Stimulated activated CD8-positive, alpha-beta memory T cell treated with anti-CD3 and anti-CD28 coated beads, Interleukin-4, amount 100 ng/mL, for 48 hours (primary cell): ENCODE results near the gene CIPC.

ENCODE experiments used
- DNase-seq: peaks from one replicate; pipeline ENCODE4 v3.0.0-alpha.2; 2020

The CIPC gene

GRCh38 chr14:77130386-77130785, 32.3 kb downstream of the CIPC start:
- no peak for DNase-seq

- no peak for DNase-seq
These were observed 33.1 kb downstream of the CIPC start for GRCh38 chr14:77131206-77131605.

GRCh38 chr14:77131871-77132486, 33.9 kb downstream of the CIPC start:
- DNase-seq = no peak

GRCh38 chr14:77133720-77134338, 35.8 kb downstream of the CIPC start:
- peak; percentile 77 for DNase-seq

- no peak for DNase-seq
These were observed 41.0 kb downstream of the CIPC start for GRCh38 chr14:77139022-77139421.

GRCh38 chr14:77139540-77140358, 41.7 kb downstream of the CIPC start:
- DNase-seq = peak; percentile 76

GRCh38 chr14:77140359-77141213, 42.5 kb downstream of the CIPC start:
- DNase-seq = no peak

- peak; percentile 42 for DNase-seq
These were observed 43.4 kb downstream of the CIPC start, which contains the start of gene ZDHHC22 for GRCh38 chr14:77141214-77142004. ZDHHC22 (minus strand) TSS chr14:77141791; CDS start chr14:77139738, 2,053 bp downstream.

GRCh38 chr14:77142005-77142800, 44.1 kb downstream of the CIPC start:
- no peak for DNase-seq

GRCh38 chr14:77143071-77143470, 45.0 kb downstream of the CIPC start:
- no peak for DNase-seq

GRCh38 chr14:77144412-77145115, 46.5 kb downstream of the CIPC start:
- no peak for DNase-seq

- no peak for DNase-seq
These were observed 48.1 kb downstream of the CIPC start for GRCh38 chr14:77145975-77146740.

GRCh38 chr14:77148510-77149231, 50.6 kb downstream of the CIPC start:
- DNase-seq = no peak

- peak; percentile 45 for DNase-seq
These were observed 53.2 kb downstream of the CIPC start for GRCh38 chr14:77151245-77151644.

- DNase-seq = no peak
These were observed 54.0 kb downstream of the CIPC start for GRCh38 chr14:77151918-77152588.

GRCh38 chr14:77153802-77154201, 55.7 kb downstream of the CIPC start:
- DNase-seq = no peak

GRCh38 chr14:77154421-77154820, 56.4 kb downstream of the CIPC start:
- no peak for DNase-seq

- DNase-seq = no peak
These were observed 57.0 kb downstream of the CIPC start for GRCh38 chr14:77155083-77155482.
